HG03196 (cell line): ENCODE results near the gene RASGRP3.
A peak's percentile ranks its signal among the peaks of the same experiment; 100 is the strongest.

Experiments
- ATAC-seq: cut with Tn5 transposase; IDR thresholded peaks from one replicate; pipeline ENCODE4 v1.9.1; 2021; ENCODE audit not compliant: unreplicated experiment

Gene RASGRP3

DNA sequence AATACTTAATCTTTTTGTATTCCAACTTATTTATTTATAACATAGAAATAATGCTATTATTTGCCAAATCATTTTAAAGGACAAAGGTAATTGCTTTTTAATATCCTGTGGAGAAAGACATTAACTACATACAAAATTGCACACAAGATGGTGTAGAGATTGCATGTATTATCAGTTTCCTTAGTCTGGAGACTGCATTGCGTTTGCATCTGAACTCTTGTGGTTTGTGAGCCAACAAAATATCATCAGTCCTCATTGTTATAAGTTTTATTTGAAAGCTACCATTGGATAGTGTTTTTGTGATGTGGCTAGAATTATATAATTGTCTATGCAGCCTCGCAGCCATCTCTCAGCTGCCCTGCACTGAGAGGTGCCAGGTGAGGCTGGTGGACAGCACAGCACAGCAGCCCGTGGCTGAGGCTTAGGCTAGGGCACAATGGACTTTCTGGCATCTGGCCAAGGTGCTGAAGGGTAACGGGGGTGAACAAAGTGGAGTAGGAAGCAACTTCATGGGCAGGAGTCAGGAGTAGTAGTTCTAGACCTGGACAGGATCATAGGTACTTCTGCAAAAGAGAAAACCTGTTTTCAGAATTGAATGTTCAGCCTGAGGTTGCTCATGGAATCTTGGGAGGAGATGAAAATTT is 15.1 kb downstream of the RASGRP3 start:
- ATAC-seq = no peak

GRCh38 chr2:33492399-33493134 is 16.1 kb downstream of the RASGRP3 start:
- no peak for ATAC-seq

- peak; percentile 48 for ATAC-seq
Measured at GRCh38 chr2:33494155-33494779, 17.8 kb downstream of the RASGRP3 start.

DNA sequence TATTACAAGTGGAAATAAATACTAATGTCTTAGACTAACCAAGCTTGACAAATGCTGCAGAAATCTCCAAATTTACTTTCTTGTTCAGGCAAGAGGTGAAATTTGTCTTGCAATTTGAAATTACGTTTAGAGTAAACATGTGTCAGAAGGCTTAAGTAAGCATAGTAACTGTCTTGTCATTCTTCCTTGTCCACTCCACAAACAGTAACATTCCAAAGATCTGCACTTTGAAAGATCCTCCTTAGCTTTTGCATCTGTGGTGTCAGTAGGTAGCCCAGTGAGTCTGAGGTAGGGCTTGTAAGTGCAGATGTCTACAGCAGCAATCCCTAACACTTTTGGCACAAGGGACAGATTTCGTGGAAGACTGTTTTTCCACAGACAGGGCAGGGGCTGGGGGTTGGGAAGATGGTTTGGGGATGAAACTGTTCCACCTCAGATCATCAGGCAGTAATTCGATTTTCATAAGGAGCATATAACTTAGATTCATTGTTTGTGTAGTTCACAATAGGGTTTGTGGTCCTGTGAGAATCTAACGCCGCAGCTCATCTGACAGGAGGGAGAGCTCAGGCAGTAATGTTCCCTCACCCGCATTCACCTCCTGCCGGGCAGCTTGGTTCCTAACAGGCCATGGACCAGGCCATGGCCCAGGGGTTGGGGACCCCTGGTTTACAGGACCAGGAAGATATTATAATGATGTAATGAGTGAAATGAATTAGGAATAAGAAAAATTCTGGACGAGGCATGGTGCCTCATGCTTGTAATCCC is 18.6 kb downstream of the RASGRP3 start:
- ATAC-seq = no peak

DNA sequence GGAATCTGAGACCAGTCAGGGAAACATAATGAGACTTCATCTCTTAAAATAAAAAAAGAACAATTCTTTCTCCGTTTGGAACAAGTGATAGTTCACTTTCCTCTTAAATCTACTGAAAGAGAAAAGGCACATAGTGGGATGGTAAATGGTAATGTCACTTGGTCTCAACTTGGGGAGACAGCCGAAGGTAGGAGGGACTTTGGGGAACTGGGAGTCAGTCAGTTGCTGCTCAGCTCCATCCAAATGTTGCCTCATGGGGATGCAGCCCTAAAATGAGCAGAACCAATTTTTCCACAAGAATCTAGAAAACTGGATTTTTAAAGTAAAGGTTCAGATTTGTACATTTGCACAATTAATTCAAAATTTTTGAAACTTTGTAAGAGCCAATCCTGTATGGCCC is 19.2 kb downstream of the RASGRP3 start:
- ATAC-seq = no peak

GRCh38 chr2:33496150-33496549 is 19.7 kb downstream of the RASGRP3 start:
- ATAC-seq = no peak

DNA sequence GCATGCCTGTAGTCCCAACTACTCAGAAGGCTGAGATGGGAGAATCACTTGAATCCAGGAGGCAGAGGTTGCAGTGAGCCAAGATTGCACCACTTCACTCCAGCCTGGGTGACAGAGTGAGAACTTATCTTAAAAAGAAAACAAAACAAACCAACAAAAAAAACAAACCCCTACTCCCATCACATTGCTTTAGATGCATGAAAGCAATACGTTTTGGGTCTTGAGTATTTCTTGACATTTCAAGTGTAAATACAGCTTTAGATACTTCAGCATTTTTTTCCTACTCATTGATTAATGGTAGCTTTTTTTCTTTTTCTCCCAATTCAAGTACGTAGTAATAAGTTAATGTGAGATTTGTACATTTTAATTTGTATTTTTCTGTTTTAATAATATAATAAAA is 20.3 kb downstream of the RASGRP3 start:
- no peak for ATAC-seq

- ATAC-seq = peak; percentile 46
Measured at GRCh38 chr2:33497221-33497650, 20.8 kb downstream of the RASGRP3 start.

GRCh38 chr2:33498291-33498956 is 22.0 kb downstream of the RASGRP3 start:
- ATAC-seq = peak; percentile 28

- ATAC-seq = no peak
Measured at GRCh38 chr2:33500177-33500576, 23.7 kb downstream of the RASGRP3 start.

GRCh38 chr2:33502025-33502424 is 25.6 kb downstream of the RASGRP3 start:
- no peak for ATAC-seq

GRCh38 chr2:33503002-33503401 is 26.6 kb downstream of the RASGRP3 start:
- ATAC-seq = no peak

DNA sequence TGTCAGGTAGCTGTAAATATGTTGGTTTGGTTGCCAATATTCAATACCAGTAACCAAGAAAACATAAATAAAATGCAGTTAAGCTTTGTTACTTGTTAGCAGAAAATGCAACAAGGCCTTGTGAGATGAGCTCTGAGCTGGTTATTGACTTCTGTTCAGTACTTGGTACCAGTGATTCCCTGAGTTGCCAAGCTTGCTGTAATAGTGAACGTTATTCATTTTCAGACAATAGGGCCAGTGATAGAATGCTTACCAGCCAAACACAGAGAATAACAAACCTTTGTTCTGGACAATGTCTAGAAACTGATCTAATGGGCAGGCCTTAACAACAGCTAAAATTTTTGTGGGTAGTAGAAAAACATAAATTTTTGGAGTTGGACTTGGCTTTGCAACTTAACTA is 29.5 kb downstream of the RASGRP3 start:
- no peak for ATAC-seq

DNA sequence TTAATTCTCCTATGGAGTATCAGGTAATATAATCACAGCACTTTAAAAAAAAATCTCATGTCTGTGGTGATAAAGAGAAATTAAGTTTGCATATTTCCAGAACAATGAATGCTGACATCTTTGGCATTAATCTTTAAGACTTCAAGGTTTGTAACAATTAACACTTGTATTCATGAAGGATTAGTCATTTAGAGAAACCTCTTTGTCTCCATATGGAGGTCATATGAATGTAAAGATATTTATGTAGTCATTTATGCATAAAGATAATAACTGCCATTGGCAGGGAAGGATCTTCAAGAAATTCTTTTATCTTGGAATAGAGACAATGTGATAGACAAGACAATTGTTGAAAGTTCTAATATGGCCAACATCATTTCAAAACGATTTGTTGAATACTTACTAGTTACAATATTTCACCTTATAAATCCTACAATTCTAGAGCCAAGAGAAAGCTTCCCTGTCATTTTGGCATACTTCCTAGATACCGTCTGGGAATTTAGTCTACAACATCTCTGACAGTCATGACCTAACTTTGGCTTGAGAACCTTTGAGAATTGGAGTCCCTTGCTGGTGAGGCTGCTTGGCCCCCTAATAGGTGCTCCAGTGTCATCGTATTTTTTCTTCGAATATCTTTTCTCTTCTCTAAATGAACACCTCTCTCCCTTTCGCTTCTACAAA is 33.6 kb downstream of the RASGRP3 start:
- no peak for ATAC-seq

- ATAC-seq = no peak
Measured at GRCh38 chr2:33510586-33510968, 34.1 kb downstream of the RASGRP3 start.

- ATAC-seq = no peak
Measured at GRCh38 chr2:33511141-33511540, 34.7 kb downstream of the RASGRP3 start.

DNA sequence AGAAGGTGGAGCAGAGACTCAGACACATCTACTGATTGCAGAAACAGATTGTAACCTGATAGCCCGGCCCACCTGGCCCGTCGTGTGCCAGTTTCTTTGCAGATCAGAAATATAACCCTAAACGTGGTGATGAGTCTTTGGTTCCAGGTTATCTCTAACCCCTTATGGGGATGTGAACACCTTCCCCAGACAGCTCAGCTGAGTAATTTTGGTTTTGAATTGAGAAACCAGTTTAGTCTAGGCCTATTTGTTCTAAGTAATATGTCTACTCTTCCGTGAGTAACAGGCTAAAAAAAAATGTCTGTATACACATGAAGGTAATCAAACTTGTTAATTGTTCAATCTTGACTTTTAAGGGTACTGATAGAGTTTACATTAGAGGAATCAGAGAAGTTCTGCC is 35.7 kb downstream of the RASGRP3 start:
- no peak for ATAC-seq

DNA sequence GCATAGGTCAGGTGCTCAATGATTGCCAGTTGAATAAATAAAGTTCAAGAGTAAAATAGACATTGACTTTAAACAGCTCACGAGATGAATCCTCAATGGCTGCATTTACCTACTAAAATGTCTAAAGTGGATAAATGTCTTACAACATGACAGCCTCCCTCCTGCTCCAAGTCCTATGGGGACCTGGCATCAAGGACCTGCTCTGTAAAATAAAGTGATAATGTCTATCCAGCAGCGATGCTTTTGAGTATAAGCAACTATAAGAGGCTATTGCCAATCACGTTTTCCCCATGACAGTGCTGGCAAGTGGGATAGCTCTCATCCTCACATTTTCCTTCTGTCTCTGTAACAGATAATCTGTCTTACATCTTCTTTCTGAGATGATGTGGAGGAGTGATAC is 37.0 kb downstream of the RASGRP3 start:
- no peak for ATAC-seq

- no peak for ATAC-seq
Measured at GRCh38 chr2:33516456-33516995, 40.1 kb downstream of the RASGRP3 start.

DNA sequence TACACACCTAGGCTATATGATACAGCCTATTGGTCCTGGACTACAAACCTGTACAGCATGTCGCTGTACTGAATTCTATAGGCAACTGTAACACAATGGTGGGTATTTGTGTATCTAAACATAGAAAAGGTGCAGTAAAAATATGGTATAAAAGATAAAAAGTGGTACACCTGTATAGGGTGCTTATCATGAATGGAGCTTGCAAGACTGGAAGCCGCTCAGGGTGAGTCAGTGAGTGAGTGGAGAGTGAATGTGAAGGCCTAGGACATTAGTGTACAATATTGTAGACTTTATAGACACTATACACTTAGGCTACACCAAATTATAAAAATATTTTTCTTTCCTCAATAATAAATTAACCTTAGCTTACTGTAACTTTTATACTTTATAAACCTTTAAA is 41.8 kb downstream of the RASGRP3 start:
- no peak for ATAC-seq
